Panc1 (cell line): ENCODE results near the gene SYT14. TPM values are rescaled to one million over a fixed set of nuclear protein-coding genes. Genes with fewer than 3 reads are reported as not detected.
"Not testable (repeated sequence)": the region's sequence is repeated elsewhere in the genome, so short reads cannot be mapped to it uniquely, and the experiment has no call there.

Experiments used
- ATAC-seq: fragments of 200-7000 bp; cut with Tn5 transposase; 2 replicates; pipeline ENCODE4 v1.9.1; 2020; ENCODE audit warnings: mild to moderate bottlenecking, moderate library complexity
- BruUV-seq: library from RNA; stranded (reverse); fragments of 400-500 nt; replicated peaks from 2 replicates; lab custom pipeline; 2021; lab: Mats Ljungman, UMichigan
- CTCF ChIA-PET: fragments of 300-600 bp; sonication (Branson Sonifier 250); formaldehyde crosslinking; loops from one replicate; lab custom pipeline; 2022; ENCODE audit warnings: antibody characterized with exemption; lab: Charles Lee
- POLR2A ChIA-PET: fragments of 300-600 bp; sonication (Branson Sonifier 250); formaldehyde crosslinking; loops from one replicate; lab custom pipeline; 2022; ENCODE audit warnings: antibody characterized with exemption; lab: Charles Lee
- DNase-seq: peaks from one replicate; pipeline ENCODE4 v3.0.0-alpha.2; 2010; ENCODE audit warnings: low read depth, low spot score
- H3K27ac ChIP-seq: 2 replicates; pipeline ENCODE4 v1.5.1; 2011; ENCODE audit warnings: mild to moderate bottlenecking, low read length, inconsistent platforms
- H3K27me3 ChIP-seq: fragments of 200-500 bp; sonication (Bioruptor generic); 2 replicates; pipeline ENCODE4 v1.6.0; 2014; ENCODE audit warnings: low read length, inconsistent platforms; ENCODE audit not compliant: control insufficient read depth, insufficient read depth
- H3K36me3 ChIP-seq: fragments of 200-500 bp; sonication (Bioruptor generic); 2 replicates; pipeline ENCODE4 v1.5.1; 2014; ENCODE audit warnings: inconsistent platforms, mild to moderate bottlenecking, low read length, moderate library complexity; ENCODE audit not compliant: control insufficient read depth, insufficient read depth
- H3K4me1 ChIP-seq: 2 replicates; pipeline ENCODE4 v1.5.1; 2011; ENCODE audit warnings: inconsistent platforms, mild to moderate bottlenecking, low read length, moderate library complexity; ENCODE audit not compliant: control insufficient read depth, insufficient read depth
- H3K4me3 ChIP-seq, 2 experiments: 2 replicates each; pipeline ENCODE4 v1.5.1; 2011 to 2012; ENCODE audit warnings: low read depth in 2 of 2, low read length in 2 of 2, mild to moderate bottlenecking in 2 of 2, inconsistent platforms in 1 of 2, moderate library complexity in 1 of 2
- H3K9me3 ChIP-seq: fragments of 200-500 bp; sonication (Bioruptor generic); 2 replicates; pipeline ENCODE4 v1.5.1; 2014; ENCODE audit warnings: low read depth, mild to moderate bottlenecking, inconsistent platforms, low read length, moderate library complexity; ENCODE audit not compliant: control insufficient read depth, insufficient read depth
- POLR2AphosphoS5 ChIP-seq: IDR thresholded peaks from 2 replicates; pipeline ENCODE4 v1.6.1; 2012; ENCODE audit warnings: mild to moderate bottlenecking, low read depth, low read length, moderate library complexity
- REST ChIP-seq, 2 experiments: IDR thresholded peaks; 2 replicates each; pipeline ENCODE4 v1.6.1; 2011 to 2012; ENCODE audit warnings: low read depth in 2 of 2, control low read depth in 1 of 2, low read length in 1 of 2, mild to moderate bottlenecking in 1 of 2, moderate library complexity in 1 of 2; ENCODE audit not compliant: insufficient read depth in 1 of 2
- SIN3A ChIP-seq: IDR thresholded peaks from 2 replicates; pipeline ENCODE4 v1.6.1; 2012; ENCODE audit warnings: low read depth, mild to moderate bottlenecking, low read length, moderate library complexity, borderline replicate concordance; ENCODE audit not compliant: insufficient read depth
- TCF7L2 ChIP-seq: IDR thresholded peaks from 2 replicates; pipeline ENCODE4 v1.6.1; 2011; ENCODE audit warnings: mild to moderate bottlenecking, low read depth, low read length, inconsistent platforms
- in situ Hi-C: cut with HindIII; loops from 2 replicates; pipeline ENCODE4 v1.10.0; 2016; ENCODE audit warnings: low sequenced_read_pairs, low pct_unique_long_range_greater_than_20kb
- intact Hi-C: fragments of 100-400 bp; cut with micrococcal nuclease; formaldehyde crosslinking; loops from one replicate; pipeline ENCODE4 v1.10.0; 2022; ENCODE audit not compliant: unreplicated experiment
- total RNA-seq: library from RNA; stranded (reverse); gene quantifications from one replicate; pipeline ENCODE4 v1.2.1, GENCODE V29; 2021; ENCODE audit not compliant: unreplicated experiment
- TF ChIP-seq, protein P1 (sequence below): fragments of 450-650 bp; IDR thresholded peaks from 2 replicates; pipeline ENCODE4 v1.5.1; 2017; ENCODE audit warnings: mild to moderate bottlenecking

SYT14 gene
- total RNA-seq, 1 experiment from 2014 or later, result not detected

DNA sequence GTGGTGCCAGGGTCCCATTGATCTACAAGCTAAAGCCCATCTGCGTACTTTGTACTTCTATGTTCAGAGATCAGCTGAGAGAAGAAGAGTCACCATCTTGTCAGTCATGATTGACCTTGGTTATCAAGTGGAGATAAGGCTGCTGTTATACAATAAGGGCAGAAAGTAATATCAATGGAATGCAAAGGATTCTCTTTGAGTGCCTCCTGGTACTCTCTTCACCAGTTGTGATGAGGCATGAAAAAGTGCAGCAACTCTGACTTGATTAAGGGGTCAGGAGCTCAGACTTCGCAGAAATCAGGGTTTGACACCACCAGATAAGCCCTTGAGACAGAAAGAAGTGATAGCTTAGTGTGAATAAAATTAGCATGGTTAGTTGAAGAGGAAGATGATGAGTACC lies 25.7 kb upstream of the SYT14 start:
- Histone ChIP-seq H3K36me3 (no peaks in the 10 kb centered on the region), H3K27me3 (no peaks in the 10 kb centered on the region), H3K4me3 (no peak overlapping the region), H3K4me1 (no peaks in the 10 kb centered on the region), H3K9me3 (no peaks in the 10 kb centered on the region), H3K27ac (no peak overlapping the region)
- POLR2A ChIA-PET, result no interaction called here
- TF ChIP-seq, protein P1, sequence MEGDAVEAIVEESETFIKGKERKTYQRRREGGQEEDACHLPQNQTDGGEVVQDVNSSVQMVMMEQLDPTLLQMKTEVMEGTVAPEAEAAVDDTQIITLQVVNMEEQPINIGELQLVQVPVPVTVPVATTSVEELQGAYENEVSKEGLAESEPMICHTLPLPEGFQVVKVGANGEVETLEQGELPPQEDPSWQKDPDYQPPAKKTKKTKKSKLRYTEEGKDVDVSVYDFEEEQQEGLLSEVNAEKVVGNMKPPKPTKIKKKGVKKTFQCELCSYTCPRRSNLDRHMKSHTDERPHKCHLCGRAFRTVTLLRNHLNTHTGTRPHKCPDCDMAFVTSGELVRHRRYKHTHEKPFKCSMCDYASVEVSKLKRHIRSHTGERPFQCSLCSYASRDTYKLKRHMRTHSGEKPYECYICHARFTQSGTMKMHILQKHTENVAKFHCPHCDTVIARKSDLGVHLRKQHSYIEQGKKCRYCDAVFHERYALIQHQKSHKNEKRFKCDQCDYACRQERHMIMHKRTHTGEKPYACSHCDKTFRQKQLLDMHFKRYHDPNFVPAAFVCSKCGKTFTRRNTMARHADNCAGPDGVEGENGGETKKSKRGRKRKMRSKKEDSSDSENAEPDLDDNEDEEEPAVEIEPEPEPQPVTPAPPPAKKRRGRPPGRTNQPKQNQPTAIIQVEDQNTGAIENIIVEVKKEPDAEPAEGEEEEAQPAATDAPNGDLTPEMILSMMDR, result no peak
- TF ChIP-seq POLR2AphosphoS5 (no peak), REST (IDR thresholded peaks at IDR 0.05; ENCODE audit: insufficient read depth in 1 of 2, low read depth in 2 of 2, low read length in 1 of 2) (no peak), TCF7L2 (no peak)
- intact Hi-C loops (no loop called here), in situ Hi-C loops (no loop called here)
- no TSS peak for BruUV-seq
- ATAC-seq (no peak), DNase-seq (no peak)
- CTCF ChIA-PET, result no interaction called here

GRCh38 chr1:209919637-209920036 lies 18.4 kb upstream of the SYT14 start:
- H3K9me3 ChIP-seq, DNase-seq, H3K4me1 ChIP-seq, POLR2A ChIA-PET, in situ Hi-C loops, H3K4me3 ChIP-seq, H3K27ac ChIP-seq, BruUV-seq, CTCF ChIA-PET, H3K36me3 ChIP-seq, ATAC-seq, H3K27me3 ChIP-seq, intact Hi-C loops: not testable (repeated sequence)

DNA sequence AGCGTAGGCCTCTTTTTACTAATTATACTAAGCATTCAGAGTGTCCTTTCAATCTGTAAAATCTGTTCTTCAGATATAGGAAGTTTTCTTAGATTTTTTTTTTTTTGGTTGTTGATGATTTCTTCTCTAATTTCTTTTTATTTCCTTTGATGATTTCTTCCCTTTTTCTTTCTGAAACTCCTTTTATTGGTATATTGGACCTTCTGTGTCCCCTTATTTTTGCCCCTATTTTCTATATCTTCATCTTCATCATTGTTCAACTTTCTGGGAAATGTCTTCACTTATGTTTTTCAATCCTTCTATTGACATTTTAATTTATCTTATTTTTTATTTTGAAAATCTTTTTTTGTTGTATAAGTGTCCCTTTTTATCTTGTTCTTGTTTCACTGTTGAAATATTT lies 17.2 kb upstream of the SYT14 start:
- Histone ChIP-seq H3K27me3 (no peaks in the 10 kb centered on the region), H3K36me3 (no peaks in the 10 kb centered on the region), H3K4me3 (no peak overlapping the region), H3K27ac (no peak overlapping the region), H3K4me1 (no peaks in the 10 kb centered on the region), H3K9me3 (no peaks in the 10 kb centered on the region)
- ChIA-PET CTCF (no interaction called here), POLR2A (no interaction called here)
- no TSS peak for BruUV-seq
- ATAC-seq (no peak), DNase-seq (no peak)
- in situ Hi-C loops, result no loop called here
- intact Hi-C loops, result no loop called here
- TF ChIP-seq, protein P1, result no peak
- TF ChIP-seq POLR2AphosphoS5, result no peak
- TF ChIP-seq SIN3A, result no peak
- no peak for TF ChIP-seq REST (IDR thresholded peaks at IDR 0.05; ENCODE audit: insufficient read depth in 1 of 2, low read depth in 2 of 2, low read length in 1 of 2)
- TF ChIP-seq TCF7L2, result no peak
